ENCODE results near the gene SPATA6L. TPM values are rescaled to one million over a fixed set of nuclear protein-coding genes. Genes with fewer than 3 reads are reported as not detected.

SPATA6L gene
- total and polyA plus RNA-seq, 2 experiments from 2014 or later = 1.7 to 1.9 TPM

GRCh38 chr9:4670591-4670990 lies 4.3 kb upstream of the SPATA6L start:
- Histone ChIP-seq H3F3A (replicated peaks; ENCODE audit: low read depth) (no peaks in the 10 kb centered on the region), H4K20me1 (replicated peaks; ENCODE audit: insufficient read depth) (no peaks in the 10 kb centered on the region), H3K4me2 (no peak overlapping the region), H3K4me3 (no peak overlapping the region), H3K79me2 (replicated peaks; ENCODE audit: insufficient read depth) (no peaks in the 10 kb centered on the region), H3K4me1 (ENCODE audit: insufficient read depth) (peaks cover 14% of the 10 kb centered on the region), H3K36me3 (ENCODE audit: insufficient read depth) (no peaks in the 10 kb centered on the region), H3K27me3 (ENCODE audit: insufficient read depth) (0 out of 2 replicates have a peak, but pooled peaks cover 2% of the 10 kb centered on the region), H2AFZ (no peak overlapping the region), H3K9me2 (ENCODE audit: insufficient read depth) (no peaks in the 10 kb centered on the region), H3K27ac (ENCODE audit: low read depth) (no peak overlapping the region)
- peaks cover under 1% of the 10 kb centered on the region for H3K27me3 Mint-ChIP-seq (ENCODE audit: insufficient read depth, low read depth, poor library complexity)
- DNase-seq (ENCODE audit: low spot score) (no peak), ATAC-seq (peak; percentile 64; the same call in 2 of the 3 replicates)
- no peak overlapping the region for H3K4me3 Mint-ChIP-seq
- peaks cover 29% of the 10 kb centered on the region for H3K4me1 Mint-ChIP-seq
- H3K27ac Mint-ChIP-seq = peak overlapping the region; percentile 41; the same call in 1 of the 2 replicates
- no peak for TF ChIP-seq REST (IDR thresholded peaks at IDR 0.05; ENCODE audit: unreplicated experiment)
- TF ChIP-seq EZH2 (IDR thresholded peaks at IDR 0.05; ENCODE audit: low read depth, unreplicated experiment) = no peak
- TF ChIP-seq POLR2AphosphoS5 (IDR thresholded peaks at IDR 0.05; ENCODE audit: low read depth) = no peak
- TF ChIP-seq ZNF462 (CRISPR knock-in tag; IDR thresholded peaks at IDR 0.05) = no peak
- no peak for TF ChIP-seq ZNF114 (CRISPR knock-in tag; IDR thresholded peaks at IDR 0.05)
- TF ChIP-seq JUNB (IDR thresholded peaks at IDR 0.05; ENCODE audit: unreplicated experiment) = no peak
- H3K9me3 Mint-ChIP-seq = no peaks in the 10 kb centered on the region
- H3K36me3 Mint-ChIP-seq (ENCODE audit: low read depth) = no peaks in the 10 kb centered on the region
